Thyroid gland (tissue), 4 donors: ENCODE data around the gene CBR4.
A peak's percentile ranks its signal among the peaks of the same experiment; 100 is the strongest.

Experiments
- CTCF ChIP-seq, 6 experiments: fragments of 200-600 bp in 3 of 6; fragments of 450-650 bp in 3 of 6; sonication (generic) in 3 of 6; IDR thresholded peaks; one replicate each; pipeline ENCODE4 v1.5.1; 2016 to 2019; ENCODE audit warnings: antibody characterized with exemption in 6 of 6, mild to moderate bottlenecking in 2 of 6, inconsistent platforms in 1 of 6, moderate library complexity in 1 of 6
- POLR2A ChIP-seq, 2 donors: fragments of 450-650 bp; IDR thresholded peaks; one replicate each; pipeline ENCODE4 v1.6.1; 2017; ENCODE audit warnings: antibody characterized with exemption in 2 of 2, mild to moderate bottlenecking in 2 of 2, moderate library complexity in 1 of 2

- no peak for TF ChIP-seq CTCF (IDR thresholded peaks at IDR 0.05)
- peak in 1 of 2 donors; percentile 7 for TF ChIP-seq POLR2A (IDR thresholded peaks at IDR 0.05)
Observed at GRCh38 chr4:169009286-169010124, 550 bp downstream of the CBR4 start.
